Keratinocyte (primary cell): ENCODE data around the gene FRAS1. TPM values are rescaled to one million over a fixed set of nuclear protein-coding genes. Genes with fewer than 3 reads are reported as not detected.

Source experiments
- DNase-seq: peaks from one replicate; pipeline ENCODE4 v3.0.0-alpha.2; 2011; ENCODE audit warnings: low read depth, missing footprints, low spot score
- FAIRE-seq: peaks from 2 replicates; lab custom pipeline; 2011; peaks lifted over from hg19 to GRCh38; lab: Jason Lieb, UNC
- H2AFZ ChIP-seq: 2 replicates; pipeline ENCODE4 v1.6.0; 2012; ENCODE audit warnings: low read length, control low read depth, inconsistent platforms; ENCODE audit not compliant: control insufficient read depth
- H3K27ac ChIP-seq: 2 replicates; pipeline ENCODE4 v1.5.1; 2011; ENCODE audit warnings: low read length; ENCODE audit not compliant: control insufficient read depth, insufficient read depth
- H3K27me3 ChIP-seq: 3 replicates; pipeline ENCODE4 v1.6.0; 2011; ENCODE audit warnings: low read length; ENCODE audit not compliant: control insufficient read depth, insufficient read depth; ENCODE audit errors: extremely low read depth
- H3K36me3 ChIP-seq, 2 experiments: 2 replicates in 1 of 2; 3 replicates in 1 of 2; pipeline ENCODE4 v1.5.1; 2011; ENCODE audit warnings: low read length in 2 of 2, mild to moderate bottlenecking in 1 of 2; ENCODE audit not compliant: control insufficient read depth in 2 of 2, insufficient read depth in 2 of 2; ENCODE audit errors: extremely low read depth in 1 of 2
- H3K4me1 ChIP-seq: 3 replicates; pipeline ENCODE4 v1.5.1; 2011; ENCODE audit warnings: low read length; ENCODE audit not compliant: control insufficient read depth, insufficient read depth; ENCODE audit errors: extremely low read depth
- H3K4me2 ChIP-seq: 3 replicates; pipeline ENCODE4 v1.6.0; 2011; ENCODE audit warnings: low read depth, low read length; ENCODE audit not compliant: control insufficient read depth, insufficient read depth; ENCODE audit errors: extremely low read depth
- H3K4me3 ChIP-seq, 3 experiments: fragments of 200-600 bp in 1 of 3; sonication (generic) in 1 of 3; 2 replicates in 2 of 3; 3 replicates in 1 of 3; pipeline ENCODE4 v1.5.1; 2011 to 2016; ENCODE audit warnings: low read length in 3 of 3, mild to moderate bottlenecking in 3 of 3, control low read depth in 2 of 3, inconsistent platforms in 1 of 3, low read depth in 1 of 3, mixed read lengths in 1 of 3, mixed run types in 1 of 3, moderate library complexity in 1 of 3; ENCODE audit not compliant: control insufficient read depth in 2 of 3, insufficient read depth in 2 of 3; ENCODE audit errors: extremely low read depth in 1 of 3
- H3K79me2 ChIP-seq: 2 replicates; pipeline ENCODE4 v1.6.0; 2012; ENCODE audit warnings: low read length; ENCODE audit not compliant: control insufficient read depth, insufficient read depth
- H3K9ac ChIP-seq: 3 replicates; pipeline ENCODE4 v1.6.0; 2011; ENCODE audit warnings: low read length; ENCODE audit not compliant: control insufficient read depth, insufficient read depth; ENCODE audit errors: extremely low read depth
- H3K9me1 ChIP-seq: 3 replicates; pipeline ENCODE4 v1.6.0; 2011; ENCODE audit warnings: low read length; ENCODE audit not compliant: control insufficient read depth, insufficient read depth; ENCODE audit errors: extremely low read depth
- H3K9me3 ChIP-seq: 2 replicates; pipeline ENCODE4 v1.5.1; 2012; ENCODE audit warnings: low read depth, low read length; ENCODE audit not compliant: control insufficient read depth
- H4K20me1 ChIP-seq: 3 replicates; pipeline ENCODE4 v1.6.0; 2011; ENCODE audit warnings: low read length; ENCODE audit not compliant: control insufficient read depth, insufficient read depth; ENCODE audit errors: extremely low read depth
- EZH2 ChIP-seq: IDR thresholded peaks from one replicate; pipeline ENCODE4 v1.6.1; 2012; ENCODE audit warnings: inconsistent platforms, mild to moderate bottlenecking, low read length, moderate library complexity
- dilution Hi-C: fragments of 300-500 bp; cut with MboI; formaldehyde crosslinking; loops from one replicate; pipeline ENCODE4 v1.7.0; 2020; ENCODE audit warnings: low sequenced_read_pairs; ENCODE audit not compliant: extremely low pct_ligation_motif_present
- polyA plus RNA-seq, 5 experiments: library from polyadenylated mRNA; depleted of rRNA in 3 of 5; stranded (reverse) in 3 of 5; stranded (forward) in 1 of 5; unstranded in 1 of 5; fragments of >200 nt; gene quantifications; 1 replicate in 1 of 5; 2 replicates in 3 of 5; 3 replicates in 1 of 5; pipeline versions ENCODE4 v1.2.1 to v1.2.3, GENCODE V29; 2011 to 2012; ENCODE audit warnings: missing spikeins in 2 of 5, low read depth in 1 of 5, low replicate concordance in 1 of 5
- TF ChIP-seq, protein P1 (sequence below), 3 experiments: IDR thresholded peaks in 1 of 3; conservative IDR thresholded peaks in 1 of 3; optimal IDR thresholded peaks in 1 of 3; 2 replicates in 2 of 3; 3 replicates in 1 of 3; pipeline versions ENCODE3 to v1.5.1; 2011; ENCODE audit warnings: low read length in 3 of 3, mild to moderate bottlenecking in 3 of 3, moderate library complexity in 2 of 3, control low read depth in 1 of 3, inconsistent platforms in 1 of 3; ENCODE audit not compliant: insufficient read depth in 2 of 3; ENCODE audit errors: extremely low read depth in 1 of 3

The FRAS1 gene
- polyA plus RNA-seq, 1 donor (not counting 4 experiments of a cell fraction or from before 2014, with no cell fraction given) = 3.5 TPM

DNA sequence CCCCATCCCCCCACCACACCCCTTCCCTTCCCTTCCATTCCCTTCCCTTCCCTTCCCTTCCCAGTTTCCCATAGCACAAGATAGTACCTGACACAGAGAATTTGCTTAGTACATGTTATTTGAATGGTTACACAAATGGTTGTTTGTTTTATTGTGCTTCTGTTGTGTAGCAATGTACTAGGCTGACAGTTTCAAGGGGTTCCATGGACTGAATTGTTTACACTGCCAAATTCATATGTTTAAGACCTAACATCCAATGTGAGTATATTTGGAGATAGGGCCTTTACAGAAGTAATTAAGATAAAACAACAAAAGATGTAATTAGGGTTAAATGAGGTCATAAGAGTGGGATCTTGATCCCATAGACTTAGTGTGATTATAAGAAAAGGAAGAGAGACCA lies 133.5 kb downstream of the FRAS1 start:
- Histone ChIP-seq H3K4me2 (no peak overlapping the region), H3K9me1 (no peaks in the 10 kb centered on the region), H3K27me3 (no peaks in the 10 kb centered on the region), H3K9ac (no peak overlapping the region), H3K36me3 (no peaks in the 10 kb centered on the region), H4K20me1 (no peaks in the 10 kb centered on the region), H3K9me3 (no peaks in the 10 kb centered on the region), H3K27ac (no peak overlapping the region), H3K4me3 (no peak overlapping the region), H2AFZ (no peak overlapping the region), H3K79me2 (no peaks in the 10 kb centered on the region), H3K4me1 (peaks cover under 1% of the 10 kb centered on the region)
- dilution Hi-C loops = no loop called here
- DNase-seq (no peak), FAIRE-seq (no peak)
- TF ChIP-seq, protein P1, sequence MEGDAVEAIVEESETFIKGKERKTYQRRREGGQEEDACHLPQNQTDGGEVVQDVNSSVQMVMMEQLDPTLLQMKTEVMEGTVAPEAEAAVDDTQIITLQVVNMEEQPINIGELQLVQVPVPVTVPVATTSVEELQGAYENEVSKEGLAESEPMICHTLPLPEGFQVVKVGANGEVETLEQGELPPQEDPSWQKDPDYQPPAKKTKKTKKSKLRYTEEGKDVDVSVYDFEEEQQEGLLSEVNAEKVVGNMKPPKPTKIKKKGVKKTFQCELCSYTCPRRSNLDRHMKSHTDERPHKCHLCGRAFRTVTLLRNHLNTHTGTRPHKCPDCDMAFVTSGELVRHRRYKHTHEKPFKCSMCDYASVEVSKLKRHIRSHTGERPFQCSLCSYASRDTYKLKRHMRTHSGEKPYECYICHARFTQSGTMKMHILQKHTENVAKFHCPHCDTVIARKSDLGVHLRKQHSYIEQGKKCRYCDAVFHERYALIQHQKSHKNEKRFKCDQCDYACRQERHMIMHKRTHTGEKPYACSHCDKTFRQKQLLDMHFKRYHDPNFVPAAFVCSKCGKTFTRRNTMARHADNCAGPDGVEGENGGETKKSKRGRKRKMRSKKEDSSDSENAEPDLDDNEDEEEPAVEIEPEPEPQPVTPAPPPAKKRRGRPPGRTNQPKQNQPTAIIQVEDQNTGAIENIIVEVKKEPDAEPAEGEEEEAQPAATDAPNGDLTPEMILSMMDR (optimal IDR thresholded peaks at IDR 0.05 in 1 of 3, IDR thresholded peaks at IDR 0.05 in 1 of 3, conservative IDR thresholded peaks at IDR 0.05 in 1 of 3; ENCODE audit: extremely low read depth in 1 of 3, insufficient read depth in 2 of 3, low read length in 3 of 3) = no peak
- TF ChIP-seq EZH2 = no peak

DNA sequence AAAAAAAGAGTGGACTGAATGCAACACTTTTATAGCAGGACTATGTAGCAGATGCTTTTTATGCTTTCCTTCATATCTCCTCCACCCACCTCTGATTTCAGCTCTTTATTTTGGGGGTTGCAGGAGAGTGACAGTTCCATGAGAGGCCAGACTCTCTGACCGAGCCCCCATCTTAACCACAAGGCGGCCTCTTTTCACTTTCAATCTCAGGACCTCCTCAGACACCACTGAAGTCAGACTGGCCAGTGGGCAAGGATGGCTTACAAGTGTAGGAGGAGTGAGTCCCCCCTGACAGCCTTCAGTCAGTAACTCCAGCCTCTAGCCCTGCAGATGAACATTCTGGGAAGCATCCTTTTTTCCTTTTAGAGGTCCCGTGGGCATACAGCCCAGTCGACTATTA lies 140.8 kb downstream of the FRAS1 start:
- H3K27ac ChIP-seq = no peak overlapping the region
- H3K4me3 ChIP-seq = no peak overlapping the region
- DNase-seq = no peak
- no peaks in the 10 kb centered on the region for H3K36me3 ChIP-seq
- TF ChIP-seq EZH2 = no peak
- TF ChIP-seq, protein P1 (optimal IDR thresholded peaks at IDR 0.05 in 1 of 3, IDR thresholded peaks at IDR 0.05 in 1 of 3, conservative IDR thresholded peaks at IDR 0.05 in 1 of 3; ENCODE audit: extremely low read depth in 1 of 3, insufficient read depth in 2 of 3, low read length in 3 of 3) = no peak
- H4K20me1 ChIP-seq = no peaks in the 10 kb centered on the region
- H3K79me2 ChIP-seq = no peaks in the 10 kb centered on the region
- no peak overlapping the region for H3K4me2 ChIP-seq
- no peaks in the 10 kb centered on the region for H3K4me1 ChIP-seq
- no peaks in the 10 kb centered on the region for H3K9me1 ChIP-seq
- no peak for FAIRE-seq
- no peaks in the 10 kb centered on the region for H3K27me3 ChIP-seq
- H2AFZ ChIP-seq = no peak overlapping the region
- dilution Hi-C loops = no loop called here
- H3K9ac ChIP-seq = no peak overlapping the region
- no peaks in the 10 kb centered on the region for H3K9me3 ChIP-seq
